Brain microvascular endothelial cell (primary cell): Measurements from ENCODE around the gene C11orf16.

ENCODE experiments used
- DNase-seq: peaks from one replicate; pipeline ENCODE4 v3.0.0-alpha.2; 2020
- H3K27ac ChIP-seq: fragments of 250-450 bp; sonication (Bioruptor Pico); 2 replicates; pipeline ENCODE4 v1.5.1; 2020; ENCODE audit warnings: mild to moderate bottlenecking, moderate library complexity
- H3K27me3 ChIP-seq: fragments of 250-450 bp; sonication (Bioruptor Pico); replicated peaks from 2 replicates; pipeline ENCODE4 v1.5.1; 2020; ENCODE audit warnings: mild to moderate bottlenecking
- H3K36me3 ChIP-seq: fragments of 250-450 bp; sonication (Bioruptor Pico); replicated peaks from 2 replicates; pipeline ENCODE4 v1.5.1; 2020; ENCODE audit warnings: mild to moderate bottlenecking
- H3K4me3 ChIP-seq: 2 replicates; pipeline ENCODE4 v1.5.1; 2011; ENCODE audit warnings: low read depth, mild to moderate bottlenecking, control low read depth, low read length, moderate library complexity
- CTCF ChIP-seq: IDR thresholded peaks from 2 replicates; pipeline ENCODE4 v1.5.1; 2011; ENCODE audit warnings: low read depth, mild to moderate bottlenecking, moderate library complexity, low read length, control low read depth, inconsistent platforms; ENCODE audit errors: missing control alignments
- in situ Hi-C: cut with HindIII; loops from 2 replicates; pipeline ENCODE4 v1.10.0; 2017; ENCODE audit warnings: low sequenced_read_pairs, low pct_ligation_motif_present

C11orf16 gene

GRCh38 chr11:8911029-8911823 lies 21.5 kb downstream of the C11orf16 start, which contains the start of gene AKIP1:
AKIP1 (plus strand) TSS chr11:8911189; CDS start chr11:8911450, 261 bp downstream.
- in situ Hi-C loops: no loop called here
- peak; percentile 5 for TF ChIP-seq CTCF
- peak within 1 kb of the TSS; percentile 71 for H3K27ac ChIP-seq
- peak within 1 kb of the TSS; percentile 85 for H3K4me3 ChIP-seq
- DNase-seq: peak; percentile 87
- peaks cover 6% of the 10 kb centered on the region for H3K36me3 ChIP-seq
- no peaks in the 10 kb centered on the region for H3K27me3 ChIP-seq

- H3K4me3 ChIP-seq: peak overlapping the region; percentile 85
- in situ Hi-C loops: no loop called here
These were observed 22.1 kb downstream of the C11orf16 start for GRCh38 chr11:8910649-8911026.

GRCh38 chr11:8908099-8908498 lies 24.6 kb downstream of the C11orf16 start:
- DNase-seq: no peak
- Histone ChIP-seq H3K36me3 (no peaks in the 10 kb centered on the region), H3K27ac (no peak overlapping the region), H3K27me3 (no peaks in the 10 kb centered on the region), H3K4me3 (no peak overlapping the region)
- no peak for TF ChIP-seq CTCF
- in situ Hi-C loops: no loop called here

More at GRCh38 chr11:8910649-8911026, 22.1 kb downstream of the C11orf16 start:
- Histone ChIP-seq H3K27me3 (no peaks in the 10 kb centered on the region), H3K36me3 (peaks cover 3% of the 10 kb centered on the region), H3K27ac (no peak overlapping the region)
- no peak for TF ChIP-seq CTCF
- DNase-seq: no peak

GRCh38 chr11:8907116-8907515 lies 25.6 kb downstream of the C11orf16 start:
- no peak for DNase-seq
- Histone ChIP-seq H3K36me3 (no peaks in the 10 kb centered on the region), H3K27ac (no peak overlapping the region), H3K27me3 (no peaks in the 10 kb centered on the region), H3K4me3 (no peak overlapping the region)
- TF ChIP-seq CTCF: no peak
- in situ Hi-C loops: no loop called here

- peak; percentile 87 for DNase-seq
- Histone ChIP-seq H3K27me3 (no peaks in the 10 kb centered on the region), H3K27ac (peak overlapping the region; percentile 52), H3K36me3 (no peaks in the 10 kb centered on the region), H3K4me3 (no peak overlapping the region)
- no peak for TF ChIP-seq CTCF
- in situ Hi-C loops: no loop called here
These were observed 27.1 kb downstream of the C11orf16 start for GRCh38 chr11:8905528-8906165.
